NCI-H2196 (cell line): Measurements from ENCODE around the gene OR6Q1.
"Not testable (repeated sequence)": the region's sequence is repeated elsewhere in the genome, so short reads cannot be mapped to it uniquely, and the experiment has no call there.

ENCODE experiments used
- DNase-seq: peaks from one replicate; lab custom pipeline; 2025; ENCODE audit not compliant: unreplicated experiment; lab: John Stamatoyannopoulos, UW

OR6Q1 gene

GRCh38 chr11:58030653-58031052 is at the start of gene OR6Q1:
OR6Q1 (plus strand) TSS chr11:58030953; CDS start chr11:58030953, 0 bp downstream.
- DNase-seq = no peak

DNA sequence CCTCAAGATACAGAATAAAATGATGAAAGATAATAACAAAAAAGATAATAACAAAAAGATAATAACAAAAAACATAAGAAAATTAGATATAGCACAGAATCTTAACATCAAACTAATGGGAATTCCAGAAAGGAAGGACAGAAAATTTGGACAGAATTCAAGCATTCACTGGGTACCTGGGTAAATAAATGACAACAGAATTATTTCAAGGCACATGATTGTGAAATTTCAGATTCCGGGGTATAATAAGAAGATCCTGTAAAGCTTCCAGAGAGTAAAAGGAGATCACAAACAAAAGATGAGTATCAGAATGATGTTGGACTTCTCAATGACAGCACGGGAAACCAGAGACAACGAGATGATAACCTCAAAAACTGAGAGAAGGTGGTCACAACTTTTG is 49.2 kb upstream of the OR6Q1 start:
- DNase-seq = no peak

- no peak for DNase-seq
Observed at GRCh38 chr11:57982776-57983175, 48.0 kb upstream of the OR6Q1 start.

DNA sequence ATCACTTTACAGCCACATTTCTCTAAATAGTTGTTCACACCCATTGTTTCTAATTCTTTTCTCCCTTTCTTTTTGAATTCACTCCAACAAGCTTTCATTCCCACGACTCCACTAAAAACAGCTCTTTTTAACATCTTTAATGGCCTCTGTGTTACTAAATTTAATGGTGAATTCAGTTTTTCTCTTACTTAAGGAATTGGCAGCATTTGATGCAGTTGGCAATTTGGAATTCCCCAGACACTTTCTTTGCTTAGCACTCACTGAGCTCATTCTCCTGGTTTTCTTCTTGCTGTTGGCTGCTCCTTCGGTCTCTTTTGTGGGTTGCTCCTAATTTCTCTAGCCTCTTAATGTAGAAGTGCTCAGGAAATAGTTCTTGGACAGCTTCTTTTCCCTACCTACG is 47.6 kb upstream of the OR6Q1 start:
- DNase-seq = no peak

DNA sequence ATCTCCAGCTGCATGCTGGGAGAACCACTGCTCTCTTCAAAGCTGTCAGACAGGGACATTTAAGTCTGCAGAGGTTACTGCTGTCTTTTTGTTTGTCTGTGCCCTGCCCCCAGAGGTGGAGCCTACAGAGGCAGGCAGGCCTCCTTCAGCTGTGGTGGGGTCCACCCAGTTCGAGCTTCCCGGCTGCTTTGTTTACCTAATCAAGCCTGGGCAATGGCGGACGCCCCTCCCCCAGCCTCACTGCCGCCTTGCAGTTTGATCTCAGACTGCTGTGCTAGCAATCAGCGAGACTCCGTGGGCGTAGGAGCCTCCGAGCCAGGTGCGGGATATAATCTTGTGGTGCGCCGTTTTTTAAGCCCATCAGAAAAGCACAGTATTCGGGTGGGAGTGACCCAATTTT is 31.2 kb upstream of the OR6Q1 start:
- not testable (repeated sequence) for DNase-seq

DNA sequence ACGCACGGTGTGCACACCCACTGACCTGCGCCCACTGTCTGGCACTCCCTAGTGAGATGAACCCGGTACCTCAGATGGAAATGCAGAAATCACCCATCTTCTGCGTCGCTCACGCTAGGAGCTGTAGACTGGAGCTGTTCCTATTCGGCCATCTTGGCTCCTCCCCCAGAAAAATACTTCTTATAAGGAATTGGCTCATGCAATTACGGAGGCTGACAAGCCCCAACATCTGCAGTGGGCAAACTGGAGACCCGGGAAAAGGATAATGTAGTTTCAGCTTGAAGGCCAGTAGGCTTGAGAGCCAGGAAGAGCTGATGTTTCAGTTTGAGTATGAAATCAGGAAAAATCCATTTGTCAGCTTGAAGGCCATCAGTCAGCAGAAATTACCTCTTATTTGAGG is 30.7 kb upstream of the OR6Q1 start:
- not testable (repeated sequence) for DNase-seq

- no peak for DNase-seq
Observed at GRCh38 chr11:58000699-58001098, 30.1 kb upstream of the OR6Q1 start.

DNA sequence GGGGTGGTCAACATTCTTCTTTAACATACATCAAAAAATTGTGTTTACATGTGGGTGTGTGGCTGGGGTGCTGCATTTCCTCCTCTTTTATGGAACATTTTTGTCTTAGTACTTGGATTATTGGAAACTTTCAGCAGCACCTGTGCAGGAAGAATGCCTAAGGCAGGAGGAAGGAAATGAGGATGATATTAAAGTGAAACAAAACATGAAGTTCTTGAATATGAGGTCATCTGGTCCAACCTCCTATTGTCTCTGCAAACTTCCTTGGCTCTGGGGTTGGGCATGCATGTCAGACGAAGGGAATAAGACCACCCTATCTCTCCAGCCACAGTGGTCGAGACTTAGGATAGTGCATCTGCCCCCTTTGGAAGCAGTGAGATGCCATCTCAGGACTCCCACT is 27.7 kb upstream of the OR6Q1 start:
- DNase-seq = no peak

DNA sequence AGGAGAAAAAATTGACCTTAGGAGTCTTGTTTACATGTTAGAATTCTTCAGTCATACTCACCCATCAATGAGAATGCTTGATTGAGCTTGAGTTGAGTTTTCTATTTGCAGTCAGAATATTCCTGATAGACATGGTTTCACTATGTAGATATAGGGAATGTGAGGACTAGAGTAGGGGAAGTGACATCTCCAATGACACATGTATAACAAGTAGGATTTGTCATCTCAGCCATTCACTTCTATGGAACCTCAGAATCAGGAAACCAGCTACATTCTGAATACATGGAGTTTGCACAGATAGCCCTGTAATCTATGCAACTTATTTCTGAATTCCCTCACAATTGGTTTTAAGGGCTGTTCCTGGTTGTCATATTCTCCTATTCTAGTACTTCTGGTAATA is 27.2 kb upstream of the OR6Q1 start:
- no peak for DNase-seq

GRCh38 chr11:58004664-58005063 is 26.1 kb upstream of the OR6Q1 start:
- no peak for DNase-seq

DNA sequence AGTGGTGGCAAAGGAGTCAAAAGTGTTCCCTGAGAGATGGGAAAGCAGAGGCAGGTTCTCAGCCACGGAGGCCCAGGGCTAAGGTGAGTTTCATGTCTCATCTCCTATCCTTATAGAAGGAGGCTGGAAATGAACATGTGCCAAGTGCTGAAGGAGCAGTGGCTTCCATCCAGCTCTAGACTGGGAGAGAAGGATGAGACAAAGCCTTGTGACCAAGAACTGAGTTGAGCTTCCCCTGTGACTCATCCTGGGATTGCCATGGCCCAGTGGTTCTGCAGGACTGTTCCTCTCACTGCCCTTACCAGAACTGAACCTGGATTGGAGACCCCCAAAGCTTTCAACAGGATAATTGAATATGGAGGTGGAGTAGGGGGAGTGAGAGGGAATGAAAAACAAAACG is 23.8 kb upstream of the OR6Q1 start:
- no peak for DNase-seq

- DNase-seq = no peak
Observed at GRCh38 chr11:58011771-58012170, 19.0 kb upstream of the OR6Q1 start.

DNA sequence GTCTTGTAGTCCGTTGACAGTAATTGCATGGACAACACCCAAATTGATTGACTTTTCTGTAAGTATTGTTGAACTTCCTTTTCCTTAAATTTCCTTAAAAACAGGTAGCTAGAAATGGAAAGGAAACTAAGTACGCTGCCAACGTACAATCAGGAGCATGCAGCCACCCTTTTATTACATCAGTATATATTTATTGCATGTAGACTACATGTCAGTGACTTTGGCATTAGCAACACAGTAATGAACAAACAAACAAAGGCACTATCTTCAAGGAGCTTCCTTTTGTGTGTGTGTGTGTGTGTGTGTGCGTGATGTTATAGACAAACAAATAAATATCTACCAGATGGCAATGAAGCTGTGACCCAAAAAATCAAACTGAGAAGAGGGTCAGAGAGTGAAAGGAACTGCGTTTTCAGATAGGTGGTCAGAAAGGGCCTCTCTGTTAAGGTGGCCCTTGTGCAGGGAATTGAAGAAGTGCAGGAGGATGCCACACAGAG is 7.3 kb upstream of the OR6Q1 start, which contains the start of gene OR9Q1:
Gene OR9Q1, plus strand, starts transcription at position 447 of the 497 bp plus-strand sequence. CDS start 155,564 bp downstream, outside the sequence.
- no peak for DNase-seq

GRCh38 chr11:58024601-58025091 is 6.1 kb upstream of the OR6Q1 start:
- DNase-seq = no peak

DNA sequence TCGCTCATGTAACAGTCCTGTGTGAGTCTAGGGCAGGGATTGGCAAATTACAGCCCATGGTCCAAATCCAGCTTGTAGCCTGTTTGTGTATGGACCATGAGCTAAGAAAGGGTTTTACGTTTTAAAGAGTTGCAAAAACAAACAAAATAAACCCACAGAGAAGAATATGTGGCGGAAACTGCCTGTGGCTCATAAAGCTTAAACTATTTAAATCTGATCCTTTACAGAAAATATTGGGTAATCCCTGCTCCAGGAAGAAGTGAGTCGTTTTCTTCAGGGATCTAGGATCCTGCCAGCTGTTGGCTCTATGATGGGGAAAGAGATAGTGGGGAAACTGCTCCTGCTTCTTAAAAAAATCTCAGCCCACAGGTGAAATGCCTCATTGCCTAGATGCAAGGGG is 3.4 kb upstream of the OR6Q1 start:
- DNase-seq = no peak

DNA sequence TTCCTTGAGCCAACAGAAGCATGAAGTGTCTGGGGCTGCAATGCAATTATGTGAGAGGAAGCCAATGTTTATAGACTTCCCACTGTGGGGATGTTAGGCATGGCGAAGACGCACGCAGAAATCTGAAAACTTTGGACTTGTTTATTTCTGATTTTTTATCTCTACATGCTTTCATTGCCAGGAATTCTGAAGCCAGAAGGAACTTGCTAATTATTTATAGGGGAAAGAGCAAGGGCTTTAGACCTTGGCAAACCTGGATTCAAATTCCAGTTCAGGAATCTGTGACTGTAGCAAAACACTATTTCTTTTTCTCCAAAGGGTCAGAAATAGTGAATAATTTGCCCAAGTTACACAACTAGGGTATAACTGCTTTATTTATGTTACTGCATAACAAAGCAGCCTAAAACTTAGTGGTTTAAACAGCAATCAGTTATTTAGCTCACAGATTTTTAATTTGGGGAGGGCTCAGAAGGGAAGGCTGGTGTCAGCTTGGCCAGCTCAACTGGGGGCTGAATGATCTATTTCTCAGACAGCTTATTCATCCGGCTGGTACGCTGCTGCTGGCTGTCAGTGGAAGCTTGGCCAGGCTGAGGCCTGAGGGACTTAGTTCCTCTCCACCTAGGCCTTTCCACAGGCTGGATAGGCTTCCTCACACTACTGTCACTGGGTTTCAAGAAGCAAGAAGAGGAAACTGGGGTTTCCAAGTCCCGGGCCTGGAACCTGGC is 1.9 kb upstream of the OR6Q1 start:
- no peak for DNase-seq

GRCh38 chr11:58034471-58034870 is 3.7 kb downstream of the OR6Q1 start:
- DNase-seq = no peak

- DNase-seq = no peak
Observed at GRCh38 chr11:58039589-58039988, 8.8 kb downstream of the OR6Q1 start.

DNA sequence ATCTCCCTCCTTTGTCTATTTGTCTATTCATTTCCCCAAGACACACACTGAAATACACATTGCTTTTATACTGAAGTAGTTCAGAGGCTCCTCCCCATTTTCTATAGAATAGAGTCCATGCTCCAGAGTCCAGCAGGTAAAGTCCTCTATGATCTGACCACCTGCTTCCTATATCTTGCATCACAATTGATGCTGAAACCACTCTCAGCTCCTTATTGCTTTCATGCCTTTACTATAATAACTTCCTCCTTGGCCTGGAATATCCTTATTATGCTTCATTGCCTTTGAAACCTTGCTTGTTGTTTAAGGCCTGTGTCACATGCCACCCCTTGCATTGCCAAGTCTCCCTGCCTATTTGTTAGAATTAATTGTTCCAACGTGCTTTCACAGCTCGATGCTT is 12.6 kb downstream of the OR6Q1 start:
- DNase-seq = no peak

GRCh38 chr11:58046231-58046630 is 15.5 kb downstream of the OR6Q1 start:
- no peak for DNase-seq

- no peak for DNase-seq
Observed at GRCh38 chr11:58047818-58048217, 17.1 kb downstream of the OR6Q1 start.

- DNase-seq = no peak
Observed at GRCh38 chr11:58055806-58056401, 25.2 kb downstream of the OR6Q1 start.
